B cell (primary cell): ENCODE data around the gene PDE6H. TPM values are rescaled to one million over a fixed set of nuclear protein-coding genes. Genes with fewer than 3 reads are reported as not detected.

Source experiments
- ATAC-seq: fragments of 200-7000 bp; cut with Tn5 transposase; one replicate; pipeline ENCODE4 v1.10.0; 2021; ENCODE audit warnings: low read depth, mild to moderate bottlenecking, moderate number of reproducible peaks, moderate library complexity
- CTCF ChIA-PET: fragments of 350-600 bp; sonication (Branson Sonifier 250); formaldehyde crosslinking; loops from one replicate; lab custom pipeline; 2021; ENCODE audit warnings: antibody characterized with exemption, inconsistent platforms; lab: Charles Lee
- POLR2A ChIA-PET: fragments of 350-600 bp; sonication (Branson Sonifier 250); formaldehyde crosslinking; loops from one replicate; lab custom pipeline; 2021; ENCODE audit warnings: antibody characterized with exemption; lab: Charles Lee
- DNase-seq: peaks from one replicate; pipeline ENCODE4 v3.0.0; 2013
- H2AFZ ChIP-seq: 2 replicates; pipeline ENCODE4 v1.6.1; 2012; ENCODE audit warnings: mild to moderate bottlenecking, low read depth, low read length; ENCODE audit not compliant: insufficient read depth, poor library complexity, severe bottlenecking
- H3K27ac ChIP-seq, 2 donors: 1 replicate in 1 of 2; 2 replicates in 1 of 2; pipeline ENCODE4 v1.5.1; 2012 to 2013; ENCODE audit warnings: low read length in 2 of 2, mild to moderate bottlenecking in 2 of 2, moderate library complexity in 1 of 2
- H3K27me3 ChIP-seq, 4 experiments: fragments of 200-600 bp in 1 of 4; sonication (generic) in 1 of 4; replicated peaks in 1 of 4; 1 replicate in 2 of 4; 2 replicates in 2 of 4; pipeline versions ENCODE4 v1.6.1 to v1.7.0; 2013 to 2016; ENCODE audit warnings: low read length in 3 of 4, mild to moderate bottlenecking in 2 of 4, mixed read lengths in 1 of 4, moderate library complexity in 1 of 4; ENCODE audit not compliant: insufficient read depth in 4 of 4, control insufficient read depth in 3 of 4; ENCODE audit errors: control extremely low read depth in 1 of 4
- H3K36me3 ChIP-seq, 2 experiments: replicated peaks in 1 of 2; 1 replicate in 1 of 2; 2 replicates in 1 of 2; pipeline versions ENCODE4 v1.6.1 to v1.7.1; 2013; ENCODE audit warnings: low read length in 1 of 2; ENCODE audit not compliant: insufficient read depth in 2 of 2, control insufficient read depth in 1 of 2; ENCODE audit errors: control extremely low read depth in 1 of 2, extremely low read depth in 1 of 2
- H3K4me1 ChIP-seq, 2 donors: fragments of 200-600 bp in 1 of 2; sonication (generic) in 1 of 2; 1 replicate in 1 of 2; 2 replicates in 1 of 2; pipeline versions ENCODE4 v1.5.1 to v1.6.1; 2013 to 2017; ENCODE audit warnings: low read length in 2 of 2; ENCODE audit not compliant: control insufficient read depth in 2 of 2, insufficient read depth in 2 of 2
- H3K4me2 ChIP-seq: replicated peaks from 2 replicates; pipeline ENCODE3; 2012; ENCODE audit warnings: mild to moderate bottlenecking, low read depth, low read length; ENCODE audit not compliant: poor library complexity, severe bottlenecking
- H3K4me3 ChIP-seq, 5 experiments: fragments of 200-600 bp in 1 of 5; sonication (generic) in 1 of 5; 1 replicate in 3 of 5; 2 replicates in 2 of 5; pipeline versions ENCODE4 v1.5.1 to v1.7.0; 2011 to 2016; ENCODE audit warnings: low read length in 4 of 5, mild to moderate bottlenecking in 4 of 5, low read depth in 2 of 5, control low read depth in 1 of 5, moderate library complexity in 1 of 5; ENCODE audit not compliant: insufficient read depth in 1 of 5; ENCODE audit errors: control extremely low read depth in 1 of 5, extremely low read depth in 1 of 5
- H3K79me2 ChIP-seq: fragments of 200-600 bp; sonication (generic); one replicate; pipeline ENCODE4 v1.6.0; 2016; ENCODE audit warnings: low read length; ENCODE audit not compliant: control insufficient read depth, insufficient read depth
- H3K9ac ChIP-seq: fragments of 200-600 bp; sonication (generic); 2 replicates; pipeline ENCODE4 v1.6.1; 2017; ENCODE audit warnings: mild to moderate bottlenecking, low read length, moderate library complexity
- H3K9me3 ChIP-seq, 3 donors: one replicate each; pipeline versions ENCODE4 v1.6.1 to v1.7.1; 2013; ENCODE audit warnings: low read length in 2 of 3; ENCODE audit not compliant: control insufficient read depth in 2 of 3, insufficient read depth in 1 of 3; ENCODE audit errors: control extremely low read depth in 1 of 3
- H4K20me1 ChIP-seq: 2 replicates; pipeline ENCODE4 v1.6.0; 2012; ENCODE audit warnings: mild to moderate bottlenecking, low read length; ENCODE audit not compliant: insufficient read depth, control insufficient read depth, poor library complexity, severe bottlenecking
- H3K27ac Mint-ChIP-seq: one replicate; pipeline ENCODE4 v1.8.0; 2021; ENCODE audit warnings: mixed read lengths
- H3K27me3 Mint-ChIP-seq: one replicate; pipeline ENCODE4 v1.8.0; 2021; ENCODE audit warnings: mixed read lengths
- H3K4me1 Mint-ChIP-seq: one replicate; pipeline ENCODE4 v1.8.0; 2021; ENCODE audit warnings: mixed read lengths
- H3K4me3 Mint-ChIP-seq: one replicate; pipeline ENCODE4 v1.8.0; 2021; ENCODE audit warnings: mixed read lengths
- H3K9me3 Mint-ChIP-seq: one replicate; pipeline ENCODE4 v1.8.0; 2022; ENCODE audit warnings: mixed read lengths; ENCODE audit not compliant: insufficient read depth
- CTCF ChIP-seq: fragments of 200-600 bp; IDR thresholded peaks from one replicate; pipeline ENCODE4 v1.8.0; 2022; ENCODE audit warnings: antibody characterized with exemption, mild to moderate bottlenecking
- EZH2 ChIP-seq: IDR thresholded peaks from 2 replicates; pipeline ENCODE4 v1.6.1; 2012; ENCODE audit warnings: borderline replicate concordance, low read depth, mild to moderate bottlenecking, moderate library complexity, low read length; ENCODE audit not compliant: insufficient read depth, poor library complexity, severe bottlenecking
- WGBS: methylation state at CpG from one replicate; pipeline ENCODE4 v1.1.5; 2013; ENCODE audit warnings: missing lambda C conversion rate; ENCODE audit not compliant: insufficient coverage; 5-methylcytosine and 5-hydroxymethylcytosine counted together
- intact Hi-C: fragments of 100-400 bp; cut with micrococcal nuclease; formaldehyde crosslinking; loops from one replicate; pipeline ENCODE4 v1.10.0; 2022
- polyA plus RNA-seq: library from polyadenylated mRNA; depleted of rRNA; stranded (reverse); fragments of >200 nt; gene quantifications from 2 replicates; pipeline ENCODE4 v1.2.3, GENCODE V29; 2012
- total RNA-seq, 2 donors: library from RNA; stranded (reverse); fragments of 120-200 nt in 1 of 2; gene quantifications; 1 replicate in 1 of 2; 2 replicates in 1 of 2; pipeline versions ENCODE4 v1.2.3 to v1.2.4, GENCODE V29; 2013 to 2022

PDE6H gene
- total and polyA plus RNA-seq, 2 donors (not counting 1 experiment from before 2014, with no cell fraction given): not detected

GRCh38 chr12:14961466-14962152 is 11.2 kb upstream of the PDE6H start, which contains the start of gene ARHGDIB:
Gene ARHGDIB, minus strand, starts transcription at chr12:14961601. Its CDS starts 10,889 bp downstream, at chr12:14950712.
- Mint-ChIP-seq H3K4me1 (peaks cover 64% of the 10 kb centered on the region), H3K9me3 (no peaks in the 10 kb centered on the region), H3K4me3 (peak within 1 kb of the TSS; percentile 97), H3K27me3 (no peaks in the 10 kb centered on the region), H3K27ac (peak within 1 kb of the TSS; percentile 98)
- ATAC-seq (peak; percentile 75), DNase-seq (peak; percentile 90)
- Histone ChIP-seq H4K20me1 (peaks cover 34% of the 10 kb centered on the region), H2AFZ (peak within 1 kb of the TSS; percentile 66), H3K4me3 (peak within 1 kb of the TSS; percentile 65 to 99 (median 84)), H3K4me2 (peak within 1 kb of the TSS; percentile 82), H3K79me2 (peaks cover 65% of the 10 kb centered on the region), H3K9me3 (no peaks in the 10 kb centered on the region), H3K4me1 (peaks cover 37 to 47% of the 10 kb centered on the region in 2 donors), H3K27me3 (no peaks in the 10 kb centered on the region), H3K36me3 (peaks cover 4 to 23% of the 10 kb centered on the region in 2 experiments), H3K27ac (peak within 1 kb of the TSS; percentile 68 to 94), H3K9ac (peak within 1 kb of the TSS; percentile 77)
- POLR2A ChIA-PET: interaction anchor here (1.2 to 1.6 kb wide), 2 partner anchors 13 to 34 kb away, joined by 3 to 5 read pairs; no protein-coding TSS in a partner anchor
- TF ChIP-seq CTCF (no peak), EZH2 (no peak)
- 2% methylated on average over 6 of the region's 14 CpGs for WGBS
- CTCF ChIA-PET: interaction anchor here (0.7 to 2.6 kb wide), 3 partner anchors 13 to 34 kb away, joined by 3 to 13 read pairs (median 3); no protein-coding TSS in a partner anchor
- intact Hi-C loops: loop anchor here (1.0 to 2.0 kb wide), 8 partner anchors 9 to 805 kb away; partner anchors contain the start of genes C12orf60 and WBP11
